ENCODE results near the gene RIMOC1.

DNA sequence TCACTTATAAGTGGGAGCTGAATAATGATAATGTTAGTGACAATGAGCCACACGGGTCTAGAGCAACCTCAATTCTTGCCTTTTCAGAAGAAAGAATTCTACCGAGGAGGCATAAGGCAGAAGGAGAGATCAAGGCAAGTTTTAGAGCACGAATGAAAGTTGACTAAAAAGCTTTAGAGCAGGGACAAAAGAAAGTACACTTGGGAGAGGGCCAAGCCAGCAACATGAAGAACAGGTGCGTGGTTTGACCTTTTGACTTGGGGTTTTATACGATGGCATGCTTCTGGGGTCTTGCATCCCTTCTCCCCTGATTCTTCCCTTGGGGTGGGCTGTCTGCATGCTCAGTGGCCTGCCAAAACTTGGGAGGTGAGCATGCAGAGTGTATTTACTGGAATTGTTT is 21.4 kb upstream of the RIMOC1 start:
- TF ChIP-seq, protein P1, sequence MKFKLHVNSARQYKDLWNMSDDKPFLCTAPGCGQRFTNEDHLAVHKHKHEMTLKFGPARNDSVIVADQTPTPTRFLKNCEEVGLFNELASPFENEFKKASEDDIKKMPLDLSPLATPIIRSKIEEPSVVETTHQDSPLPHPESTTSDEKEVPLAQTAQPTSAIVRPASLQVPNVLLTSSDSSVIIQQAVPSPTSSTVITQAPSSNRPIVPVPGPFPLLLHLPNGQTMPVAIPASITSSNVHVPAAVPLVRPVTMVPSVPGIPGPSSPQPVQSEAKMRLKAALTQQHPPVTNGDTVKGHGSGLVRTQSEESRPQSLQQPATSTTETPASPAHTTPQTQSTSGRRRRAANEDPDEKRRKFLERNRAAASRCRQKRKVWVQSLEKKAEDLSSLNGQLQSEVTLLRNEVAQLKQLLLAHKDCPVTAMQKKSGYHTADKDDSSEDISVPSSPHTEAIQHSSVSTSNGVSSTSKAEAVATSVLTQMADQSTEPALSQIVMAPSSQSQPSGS (tag by site-specific recombination; IDR thresholded peaks at IDR 0.05; ENCODE audit: low read depth) = no peak
- TF ChIP-seq, protein P2, sequence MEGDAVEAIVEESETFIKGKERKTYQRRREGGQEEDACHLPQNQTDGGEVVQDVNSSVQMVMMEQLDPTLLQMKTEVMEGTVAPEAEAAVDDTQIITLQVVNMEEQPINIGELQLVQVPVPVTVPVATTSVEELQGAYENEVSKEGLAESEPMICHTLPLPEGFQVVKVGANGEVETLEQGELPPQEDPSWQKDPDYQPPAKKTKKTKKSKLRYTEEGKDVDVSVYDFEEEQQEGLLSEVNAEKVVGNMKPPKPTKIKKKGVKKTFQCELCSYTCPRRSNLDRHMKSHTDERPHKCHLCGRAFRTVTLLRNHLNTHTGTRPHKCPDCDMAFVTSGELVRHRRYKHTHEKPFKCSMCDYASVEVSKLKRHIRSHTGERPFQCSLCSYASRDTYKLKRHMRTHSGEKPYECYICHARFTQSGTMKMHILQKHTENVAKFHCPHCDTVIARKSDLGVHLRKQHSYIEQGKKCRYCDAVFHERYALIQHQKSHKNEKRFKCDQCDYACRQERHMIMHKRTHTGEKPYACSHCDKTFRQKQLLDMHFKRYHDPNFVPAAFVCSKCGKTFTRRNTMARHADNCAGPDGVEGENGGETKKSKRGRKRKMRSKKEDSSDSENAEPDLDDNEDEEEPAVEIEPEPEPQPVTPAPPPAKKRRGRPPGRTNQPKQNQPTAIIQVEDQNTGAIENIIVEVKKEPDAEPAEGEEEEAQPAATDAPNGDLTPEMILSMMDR (tag by site-specific recombination; IDR thresholded peaks at IDR 0.05) = no peak
- TF ChIP-seq ZNF121 (tag by site-specific recombination; IDR thresholded peaks at IDR 0.05) = no peak
- TF ChIP-seq REPIN1 (tag by site-specific recombination; IDR thresholded peaks at IDR 0.05; ENCODE audit: low read depth) = no peak
- no peak for TF ChIP-seq ZNF654 (tag by site-specific recombination; IDR thresholded peaks at IDR 0.05; ENCODE audit: low read depth)
- TF ChIP-seq, protein P3, sequence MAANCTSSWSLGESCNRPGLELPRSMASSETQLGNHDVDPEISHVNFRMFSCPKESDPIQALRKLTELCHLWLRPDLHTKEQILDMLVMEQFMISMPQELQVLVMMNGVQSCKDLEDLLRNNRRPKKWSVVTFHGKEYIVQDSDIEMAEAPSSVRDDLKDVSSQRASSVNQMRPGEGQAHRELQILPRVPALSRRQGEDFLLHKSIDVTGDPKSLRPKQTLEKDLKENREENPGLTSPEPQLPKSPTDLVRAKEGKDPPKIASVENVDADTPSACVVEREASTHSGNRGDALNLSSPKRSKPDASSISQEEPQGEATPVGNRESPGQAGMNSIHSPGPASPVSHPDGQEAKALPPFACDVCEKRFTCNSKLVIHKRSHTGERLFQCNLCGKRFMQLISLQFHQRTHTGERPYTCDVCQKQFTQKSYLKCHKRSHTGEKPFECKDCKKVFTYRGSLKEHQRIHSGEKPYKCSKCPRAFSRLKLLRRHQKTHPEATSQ (tag by site-specific recombination; IDR thresholded peaks at IDR 0.05) = no peak
- TF ChIP-seq KLF16 (tag by site-specific recombination; IDR thresholded peaks at IDR 0.05) = no peak
- TF ChIP-seq, protein P4, sequence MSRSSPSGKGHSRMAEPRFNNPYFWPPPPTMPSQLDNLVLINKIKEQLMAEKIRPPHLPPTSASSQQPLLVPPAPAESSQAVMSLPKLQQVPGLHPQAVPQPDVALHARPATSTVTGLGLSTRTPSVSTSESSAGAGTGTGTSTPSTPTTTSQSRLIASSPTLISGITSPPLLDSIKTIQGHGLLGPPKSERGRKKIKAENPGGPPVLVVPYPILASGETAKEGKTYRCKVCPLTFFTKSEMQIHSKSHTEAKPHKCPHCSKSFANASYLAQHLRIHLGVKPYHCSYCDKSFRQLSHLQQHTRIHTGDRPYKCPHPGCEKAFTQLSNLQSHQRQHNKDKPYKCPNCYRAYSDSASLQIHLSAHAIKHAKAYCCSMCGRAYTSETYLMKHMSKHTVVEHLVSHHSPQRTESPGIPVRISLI (tag by site-specific recombination; IDR thresholded peaks at IDR 0.05) = no peak
- TF ChIP-seq ZNF416 (tag by site-specific recombination; IDR thresholded peaks at IDR 0.05) = no peak
- TF ChIP-seq ZNF558 (tag by site-specific recombination; IDR thresholded peaks at IDR 0.05) = no peak
- no peak for TF ChIP-seq MZF1 (tag by site-specific recombination; IDR thresholded peaks at IDR 0.05; ENCODE audit: borderline replicate concordance)
- TF ChIP-seq ZNF146 (tag by site-specific recombination; IDR thresholded peaks at IDR 0.05) = no peak
